DMS153 (cell line): ENCODE results near the gene SURF4.
A peak's percentile ranks its signal among the peaks of the same experiment; 100 is the strongest.
"Not testable (repeated sequence)": the region's sequence is repeated elsewhere in the genome, so short reads cannot be mapped to it uniquely, and the experiment has no call there.

Experiments used
- DNase-seq: peaks from one replicate; lab custom pipeline; 2025; lab: John Stamatoyannopoulos, UW

SURF4 gene

DNA sequence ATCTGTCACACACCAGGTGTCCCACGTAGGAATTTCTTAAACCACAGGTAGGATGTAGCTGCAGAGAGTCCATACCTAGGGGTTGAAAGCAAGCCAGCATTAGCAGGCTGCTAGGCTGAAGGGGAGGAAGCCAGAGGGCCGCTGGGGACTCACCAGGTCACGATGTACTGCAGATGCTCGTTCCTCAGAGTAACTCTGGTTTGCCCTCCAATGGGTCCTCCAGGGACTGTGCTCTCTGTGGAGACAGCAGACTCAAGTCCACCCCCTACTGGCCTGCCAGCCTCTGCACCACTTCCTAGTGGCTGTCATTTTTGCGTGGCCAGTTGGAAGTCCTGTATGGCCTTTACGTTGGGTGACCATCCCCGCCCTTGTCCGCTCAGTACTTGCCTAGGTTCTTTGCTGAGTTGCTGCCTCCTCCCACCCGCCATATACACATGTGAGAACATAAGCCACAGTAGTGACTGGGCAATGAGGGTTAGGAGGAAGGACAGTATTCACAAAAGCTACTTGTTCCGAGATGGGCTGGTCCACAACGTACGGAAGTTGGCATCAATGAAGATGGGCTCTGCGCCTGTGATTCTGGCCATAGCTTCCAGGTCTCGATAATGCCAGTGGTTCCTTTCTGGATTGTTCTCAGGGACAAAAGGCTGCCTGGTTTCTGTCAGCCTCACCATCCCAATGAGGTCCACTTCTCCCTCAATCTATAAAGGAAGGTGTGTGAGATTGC, 23.8 kb downstream of the SURF4 start:
- DNase-seq: no peak

GRCh38 chr9:133351526-133351907, 24.3 kb downstream of the SURF4 start:
- no peak for DNase-seq

- DNase-seq: no peak
Measured at GRCh38 chr9:133349965-133350616, 25.8 kb downstream of the SURF4 start.

GRCh38 chr9:133348718-133349573, 26.9 kb downstream of the SURF4 start:
- no peak for DNase-seq

GRCh38 chr9:133347985-133348717, 27.7 kb downstream of the SURF4 start, which contains the start of the genes MED22 and RPL7A:
TSS of gene MED22 (minus strand) at chr9:133348131. CDS start at chr9:133346662, 1,469 bp downstream.
TSS of gene RPL7A (plus strand) at chr9:133348218. CDS start at chr9:133348244, 26 bp downstream.
- peak; percentile 91 for DNase-seq

GRCh38 chr9:133347515-133347984, 28.3 kb downstream of the SURF4 start:
- DNase-seq: no peak

DNA sequence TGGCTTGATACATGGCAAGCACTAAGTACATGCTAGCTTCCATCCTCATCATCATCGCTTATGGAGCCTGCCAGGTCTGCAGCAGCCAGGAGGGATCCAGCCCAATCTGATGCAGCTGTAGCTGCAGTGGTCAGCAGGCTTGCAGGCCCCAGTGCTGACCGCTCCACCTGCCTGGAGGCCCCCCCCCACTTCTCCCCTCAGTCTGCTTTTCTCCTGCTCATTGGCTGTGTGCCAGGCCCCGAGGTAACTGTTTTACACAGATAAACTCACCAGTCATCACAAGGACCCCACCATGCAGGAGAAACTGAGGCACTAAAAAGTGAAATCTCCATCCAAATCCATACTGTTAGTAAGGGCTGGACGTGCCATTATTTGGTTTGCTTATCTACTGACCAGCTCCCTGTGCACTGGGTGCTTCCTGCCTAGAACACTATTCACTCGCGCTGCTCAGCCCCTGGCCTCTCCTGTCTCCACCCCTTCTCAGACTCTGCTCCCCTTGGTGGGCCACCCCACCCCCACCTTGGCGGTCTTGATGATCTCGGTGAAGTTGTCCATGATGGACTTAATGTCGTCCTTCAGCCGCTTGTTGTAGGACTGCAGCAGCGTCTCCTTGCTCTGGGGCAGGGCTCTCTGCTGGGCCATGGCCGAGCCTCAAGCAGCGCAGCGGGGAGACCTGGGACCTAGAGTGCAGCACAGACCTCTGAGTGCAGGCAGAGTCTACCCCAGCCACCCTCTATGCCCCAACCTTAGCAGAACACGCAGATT, 29.7 kb downstream of the SURF4 start:
- no peak for DNase-seq

DNA sequence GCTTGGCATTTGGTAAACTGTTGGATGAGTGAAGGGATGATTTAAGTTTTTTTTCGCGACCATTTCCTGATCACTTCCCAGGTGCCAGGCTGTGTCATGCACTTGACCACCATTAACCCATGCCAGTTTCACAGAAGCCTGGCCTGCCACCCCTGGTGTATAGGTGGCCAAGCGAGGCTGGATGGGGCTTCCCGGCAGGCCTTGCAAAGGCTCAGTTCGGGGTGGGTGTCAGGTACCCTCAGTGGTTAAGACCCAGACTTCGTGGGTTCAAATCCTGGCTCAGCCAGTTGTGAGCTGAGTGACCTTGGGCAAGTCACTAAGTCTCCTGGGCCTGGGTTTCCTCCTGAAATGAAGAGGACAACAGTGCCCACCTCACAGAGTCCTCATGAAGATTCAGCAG, 30.3 kb downstream of the SURF4 start:
- no peak for DNase-seq

DNA sequence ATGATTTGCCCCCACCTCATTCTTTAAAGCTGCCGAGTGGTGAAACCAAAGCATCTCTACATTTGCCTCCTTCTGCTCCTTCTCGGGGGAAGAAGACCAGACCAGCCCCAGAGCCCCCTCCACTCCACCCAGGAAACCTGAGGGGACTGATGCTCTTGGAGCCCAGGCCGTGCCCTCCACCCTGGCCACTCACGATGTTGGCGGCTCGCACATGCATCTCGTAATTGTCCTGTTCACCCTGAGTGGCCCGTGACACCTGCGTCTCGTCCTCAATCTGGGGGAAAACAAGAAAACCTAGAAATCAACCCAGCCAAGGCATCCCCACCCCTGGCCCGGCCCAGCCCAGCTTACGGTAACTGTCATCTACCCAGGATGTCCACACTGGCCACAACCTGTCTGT, 30.9 kb downstream of the SURF4 start:
- no peak for DNase-seq

GRCh38 chr9:133344071-133344470, 31.8 kb downstream of the SURF4 start:
- DNase-seq: no peak

- DNase-seq: no peak
Measured at GRCh38 chr9:133342570-133342969, 33.3 kb downstream of the SURF4 start.

- no peak for DNase-seq
Measured at GRCh38 chr9:133342069-133342406, 33.8 kb downstream of the SURF4 start.

DNA sequence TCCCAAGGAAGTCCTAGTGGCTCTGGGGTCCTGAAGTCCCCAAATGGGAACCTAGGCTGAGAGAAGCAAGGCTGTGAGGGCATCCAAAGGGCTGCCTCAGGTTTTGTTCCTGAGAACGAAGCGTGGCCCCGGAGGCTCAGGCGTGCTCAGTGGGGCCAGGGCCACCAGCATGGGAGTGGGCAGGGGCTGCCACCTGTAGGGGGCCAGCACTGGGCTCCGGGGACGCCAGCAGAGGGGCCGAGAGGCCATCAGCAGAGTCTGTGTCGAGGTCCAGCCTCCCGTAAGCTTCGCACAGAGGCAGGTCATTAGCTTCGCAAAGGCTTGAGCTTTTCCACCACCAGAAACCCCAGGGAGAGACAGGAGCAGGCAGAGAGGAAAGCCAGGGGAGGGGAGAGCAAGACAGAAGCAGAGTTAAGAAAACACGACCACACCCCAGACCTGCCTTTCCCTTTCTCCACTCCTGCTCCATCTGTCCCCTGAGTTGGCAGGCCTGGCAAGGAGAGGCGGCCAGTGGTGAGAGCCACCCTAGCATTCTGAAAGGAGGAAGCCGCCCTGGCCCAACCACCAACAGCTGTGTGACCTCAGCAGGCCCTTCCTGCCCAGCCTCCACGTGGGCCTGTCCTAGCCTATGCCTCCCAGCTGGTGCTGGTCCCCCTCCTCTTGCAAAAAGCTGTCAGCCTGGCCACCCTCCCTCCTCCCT, 34.3 kb downstream of the SURF4 start:
- no peak for DNase-seq

DNA sequence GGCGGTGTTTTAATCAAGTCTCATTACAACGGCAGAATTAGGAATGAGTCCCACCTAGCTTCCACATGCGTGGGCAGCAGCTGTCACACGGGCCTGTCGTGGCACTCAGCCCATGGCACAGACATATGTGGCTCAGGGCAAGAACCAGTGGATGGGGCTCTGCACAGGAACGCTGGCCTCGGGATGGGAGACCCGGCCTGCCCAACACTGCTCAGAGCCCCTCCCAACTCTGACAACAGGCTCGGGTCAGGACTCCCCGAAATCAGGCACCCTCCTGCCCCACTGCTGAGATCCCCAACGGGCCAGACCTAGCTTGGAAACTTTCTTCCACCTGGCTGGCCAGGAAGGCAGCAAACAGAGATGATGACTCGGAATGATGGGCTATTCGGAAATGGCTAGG, 34.9 kb downstream of the SURF4 start:
- no peak for DNase-seq

DNA sequence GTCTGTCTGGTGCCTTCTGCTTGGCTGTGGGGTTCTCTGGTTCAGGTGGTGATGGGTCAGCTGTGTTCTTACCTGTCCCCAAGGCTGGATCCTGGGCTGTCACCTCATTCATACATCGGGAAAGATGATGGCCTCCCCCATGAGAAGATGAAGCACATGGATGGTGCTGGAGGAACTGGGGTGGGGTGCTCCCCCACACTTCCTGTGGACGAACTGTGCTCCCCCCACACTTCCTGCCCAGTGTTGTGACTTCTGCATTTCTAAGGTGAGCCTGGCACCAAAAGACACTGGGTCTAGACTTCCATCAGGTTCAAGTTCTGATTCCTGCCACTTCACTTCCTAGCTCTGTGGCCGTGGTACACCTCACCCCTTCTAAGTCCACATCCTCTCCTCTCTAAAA, 35.6 kb downstream of the SURF4 start:
- DNase-seq: no peak

DNA sequence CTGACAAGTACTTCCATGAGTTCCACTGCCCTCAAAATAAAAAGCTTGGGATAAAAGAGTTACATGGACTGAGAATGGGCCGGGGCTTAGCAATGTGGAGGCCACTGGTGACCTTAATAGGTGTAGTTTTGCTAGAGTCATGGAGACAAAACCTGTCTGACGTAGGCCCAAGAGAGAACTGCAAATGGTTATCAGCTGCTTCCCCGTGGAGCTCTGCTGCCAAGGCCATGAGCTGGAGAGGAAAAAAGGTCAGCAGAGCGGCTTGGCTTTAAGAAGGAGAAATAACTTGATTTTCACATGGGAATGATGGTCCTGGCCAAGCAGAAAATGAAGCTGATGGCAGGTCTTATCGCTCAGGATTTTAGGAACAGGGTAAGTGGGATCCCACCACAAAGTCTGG, 36.2 kb downstream of the SURF4 start:
- no peak for DNase-seq

DNA sequence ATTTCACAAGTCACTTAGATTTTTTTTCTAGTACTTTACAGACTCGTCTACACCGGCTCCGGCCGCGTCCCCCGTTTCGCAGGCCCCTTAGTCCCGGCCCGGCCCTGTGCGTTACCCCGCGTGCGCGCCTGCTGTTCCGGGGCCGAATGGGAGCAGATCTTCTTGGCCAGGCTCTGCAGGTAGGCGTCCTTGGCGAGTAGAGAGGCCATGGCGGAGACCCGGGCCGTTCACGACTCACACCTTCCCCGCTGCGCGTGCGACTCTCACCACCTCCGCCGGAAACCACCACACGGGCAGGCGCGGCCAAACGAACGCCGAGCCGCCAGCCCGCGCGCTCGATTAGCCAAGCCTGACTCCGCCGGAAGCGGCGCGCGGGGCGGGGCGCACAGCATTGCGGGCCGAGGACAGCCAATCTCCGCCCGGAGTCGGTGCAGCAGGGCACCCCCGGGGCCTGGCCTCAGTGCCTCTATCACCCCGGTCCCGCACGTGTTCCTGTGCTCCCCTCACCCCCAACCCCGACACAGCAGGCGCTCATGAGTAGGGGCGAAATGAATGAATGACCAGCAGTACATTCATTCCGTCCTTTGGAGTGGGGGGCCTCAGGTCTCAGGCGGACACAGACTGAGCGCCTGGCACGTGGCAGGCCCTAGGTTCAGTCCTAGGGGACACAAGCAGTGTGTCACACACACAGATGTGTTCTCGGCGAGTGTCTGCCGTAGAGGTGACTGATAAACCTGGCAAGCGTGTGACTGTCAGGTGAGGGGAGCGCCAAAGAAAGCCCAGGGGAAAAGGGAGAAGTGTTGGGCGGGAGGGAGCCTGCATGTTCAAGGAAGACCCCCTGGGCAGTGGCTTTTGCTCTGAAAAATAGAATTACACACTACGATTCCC, 39.7 kb downstream of the SURF4 start, which contains the start of gene SURF6:
Gene SURF6 (minus strand): TSS at position 265 of the 888 bp plus-strand sequence. CDS start 56 bp downstream, at position 209.
- DNase-seq: peak; percentile 76

DNA sequence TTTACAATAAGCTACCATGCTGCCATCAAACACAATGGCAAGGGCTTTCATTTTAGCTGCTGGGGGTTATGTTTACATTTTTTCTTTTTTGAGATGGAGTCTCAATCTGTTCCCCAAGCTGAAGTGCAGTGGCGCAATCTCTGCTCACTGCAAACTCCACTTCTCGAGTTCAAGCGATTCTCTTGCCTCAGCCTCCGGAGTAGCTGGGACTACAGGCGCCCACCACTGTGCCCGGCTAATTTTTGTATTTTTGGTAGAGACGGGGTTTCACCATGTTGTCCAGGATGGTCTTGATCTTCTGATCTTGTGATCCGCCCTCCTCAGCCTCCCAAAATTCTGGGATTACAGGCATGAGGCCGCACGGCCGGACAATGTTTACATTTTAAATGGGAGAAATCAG, 41.0 kb downstream of the SURF4 start:
- DNase-seq: not testable (repeated sequence)

DNA sequence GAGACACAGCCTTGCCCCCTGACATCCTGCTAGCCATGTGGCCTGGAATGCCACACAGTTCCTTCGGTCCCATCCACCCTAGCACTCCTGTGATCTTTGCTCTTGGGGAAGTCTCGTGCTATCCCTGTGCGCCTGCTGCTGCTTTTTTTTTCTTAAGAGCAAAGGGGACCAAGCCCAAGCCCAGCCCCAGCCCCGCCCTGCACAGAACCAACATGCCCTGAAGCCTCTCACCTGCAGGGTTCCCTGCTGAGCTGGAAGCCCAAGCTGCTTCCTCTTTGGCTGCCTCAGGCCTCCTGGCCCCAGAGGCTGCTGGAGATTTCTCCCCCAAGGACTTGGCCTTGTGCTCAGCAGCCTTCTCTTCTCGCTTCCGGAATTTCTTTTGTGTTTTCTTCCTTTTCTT, 41.7 kb downstream of the SURF4 start:
- no peak for DNase-seq
